ENCODE measurements around the gene TMEM87B.
"Not testable (repeated sequence)": the region's sequence is repeated elsewhere in the genome, so short reads cannot be mapped to it uniquely, and the experiment has no call there.

The TMEM87B gene

DNA sequence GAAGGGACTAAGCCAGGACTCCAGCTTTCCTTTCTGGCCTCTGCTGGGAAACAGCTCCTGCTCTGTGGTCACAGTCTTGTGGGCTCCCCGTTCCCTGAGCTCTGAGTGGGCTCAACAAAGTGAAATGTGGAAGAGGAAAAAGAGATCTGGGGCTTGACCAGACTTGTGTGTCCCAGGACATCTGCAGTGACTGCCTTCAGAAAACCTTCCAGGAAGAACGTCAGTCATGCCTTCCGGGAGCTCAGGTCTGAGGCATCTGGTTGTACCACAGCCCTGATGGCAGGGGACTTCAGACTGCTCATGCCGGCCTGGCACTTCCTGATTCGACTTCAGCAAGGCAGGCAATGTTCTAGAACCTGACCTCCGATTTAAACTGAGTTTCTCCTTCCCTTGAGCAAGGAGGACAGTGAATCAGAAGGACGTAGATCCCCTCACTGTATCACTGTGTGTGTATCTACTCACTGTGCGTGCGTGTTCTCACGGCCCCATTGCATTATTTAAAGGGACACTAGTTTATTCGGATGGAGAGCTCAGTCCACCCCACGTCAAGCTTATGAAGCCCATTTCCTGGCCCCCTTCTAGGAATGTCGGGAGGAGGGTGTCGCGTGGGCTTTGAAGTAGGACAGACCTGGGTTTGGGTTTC lies 82.6 kb downstream of the TMEM87B start:
- no peak for DNase-seq

DNA sequence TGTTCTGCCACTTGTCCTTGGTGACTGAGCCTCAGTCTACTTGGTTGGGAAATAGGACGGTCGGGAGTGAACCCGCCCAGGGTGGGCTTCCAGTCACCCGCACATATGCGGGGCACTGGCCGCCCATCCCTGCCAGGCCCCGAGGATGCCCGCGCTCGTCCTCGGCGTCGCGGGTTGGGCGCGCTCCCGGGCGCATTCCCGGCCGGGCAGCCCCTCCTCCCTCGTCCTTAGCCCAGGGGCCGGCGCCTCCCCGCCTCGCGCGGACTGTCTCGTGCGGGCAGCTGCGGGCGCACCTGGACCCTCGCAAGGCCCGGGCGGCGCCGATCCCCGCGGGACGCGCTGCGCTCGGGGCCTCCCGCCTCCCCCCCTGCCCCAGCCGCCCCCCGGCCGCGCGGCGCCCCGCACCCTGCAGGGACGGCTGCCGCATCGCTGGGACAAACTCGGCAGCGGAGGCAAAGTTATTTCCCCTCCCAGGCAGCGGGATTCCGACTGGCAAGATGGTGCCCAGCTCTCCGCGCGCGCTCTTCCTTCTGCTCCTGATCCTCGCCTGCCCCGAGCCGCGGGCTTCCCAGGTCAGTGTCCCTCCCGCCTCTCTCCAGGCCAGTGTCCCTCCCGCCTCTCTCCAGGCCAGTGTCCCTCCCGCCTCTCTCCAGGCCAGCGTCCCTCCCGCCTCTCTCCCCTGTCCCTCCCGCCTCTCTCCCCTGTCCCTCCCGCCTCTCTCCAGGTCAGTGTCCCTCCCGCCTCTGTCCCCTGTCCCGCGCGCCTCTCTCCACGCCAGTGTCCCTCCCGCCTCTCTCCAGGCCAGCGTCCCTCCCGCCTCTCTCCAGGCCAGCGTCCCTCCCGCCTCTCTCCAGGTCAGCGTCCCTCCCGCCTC lies 83.3 kb downstream of the TMEM87B start, which contains the start of gene FBLN7:
FBLN7 (plus strand) TSS at position 227 of the 874 bp plus-strand sequence; CDS start at position 498, 271 bp downstream.
- no peak for DNase-seq

DNA sequence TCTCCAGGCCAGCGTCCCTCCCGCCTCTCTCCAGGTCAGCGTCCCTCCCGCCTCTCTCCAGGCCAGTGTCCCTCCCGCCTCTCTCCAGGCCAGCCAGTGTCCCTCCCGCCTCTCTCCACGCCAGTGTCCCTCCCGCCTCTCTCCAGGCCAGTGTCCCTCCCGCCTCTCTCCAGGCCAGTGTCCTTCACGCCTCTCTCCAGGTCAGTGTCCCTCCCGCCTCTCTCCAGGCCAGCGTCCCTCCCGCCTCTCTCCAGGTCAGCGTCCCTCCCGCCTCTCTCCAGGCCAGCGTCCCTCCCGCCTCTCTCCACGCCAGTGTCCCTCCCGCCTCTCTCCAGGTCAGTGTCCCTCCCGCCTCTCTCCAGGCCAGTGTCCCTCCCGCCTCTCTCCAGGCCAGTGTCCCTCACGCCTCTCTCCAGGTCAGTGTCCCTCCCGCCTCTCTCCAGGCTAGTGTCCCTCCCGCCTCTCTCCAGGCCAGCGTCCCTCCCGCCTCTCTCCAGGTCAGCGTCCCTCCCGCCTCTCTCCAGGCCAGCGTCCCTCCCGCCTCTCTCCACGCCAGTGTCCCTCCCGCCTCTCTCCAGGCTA lies 84.1 kb downstream of the TMEM87B start:
- not testable (repeated sequence) for DNase-seq

DNA sequence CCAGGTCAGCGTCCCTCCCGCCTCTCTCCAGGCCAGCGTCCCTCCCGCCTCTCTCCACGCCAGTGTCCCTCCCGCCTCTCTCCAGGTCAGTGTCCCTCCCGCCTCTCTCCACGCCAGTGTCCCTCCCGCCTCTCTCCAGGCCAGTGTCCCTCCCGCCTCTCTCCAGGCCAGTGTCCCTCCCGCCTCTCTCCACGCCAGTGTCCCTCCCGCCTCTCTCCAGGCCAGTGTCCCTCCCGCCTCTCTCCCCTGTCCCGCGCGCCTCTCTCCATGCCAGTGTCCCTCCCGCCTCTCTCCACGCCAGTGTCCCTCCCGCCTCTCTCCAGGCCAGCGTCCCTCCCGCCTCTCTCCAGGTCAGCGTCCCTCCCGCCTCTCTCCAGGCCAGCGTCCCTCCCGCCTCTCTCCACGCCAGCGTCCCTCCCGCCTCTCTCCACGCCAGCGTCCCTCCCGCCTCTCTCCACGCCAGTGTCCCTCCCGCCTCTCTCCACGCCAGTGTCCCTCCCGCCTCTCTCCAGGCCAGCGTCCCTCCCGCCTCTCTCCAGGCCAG lies 84.7 kb downstream of the TMEM87B start:
- DNase-seq, result not testable (repeated sequence)

DNA sequence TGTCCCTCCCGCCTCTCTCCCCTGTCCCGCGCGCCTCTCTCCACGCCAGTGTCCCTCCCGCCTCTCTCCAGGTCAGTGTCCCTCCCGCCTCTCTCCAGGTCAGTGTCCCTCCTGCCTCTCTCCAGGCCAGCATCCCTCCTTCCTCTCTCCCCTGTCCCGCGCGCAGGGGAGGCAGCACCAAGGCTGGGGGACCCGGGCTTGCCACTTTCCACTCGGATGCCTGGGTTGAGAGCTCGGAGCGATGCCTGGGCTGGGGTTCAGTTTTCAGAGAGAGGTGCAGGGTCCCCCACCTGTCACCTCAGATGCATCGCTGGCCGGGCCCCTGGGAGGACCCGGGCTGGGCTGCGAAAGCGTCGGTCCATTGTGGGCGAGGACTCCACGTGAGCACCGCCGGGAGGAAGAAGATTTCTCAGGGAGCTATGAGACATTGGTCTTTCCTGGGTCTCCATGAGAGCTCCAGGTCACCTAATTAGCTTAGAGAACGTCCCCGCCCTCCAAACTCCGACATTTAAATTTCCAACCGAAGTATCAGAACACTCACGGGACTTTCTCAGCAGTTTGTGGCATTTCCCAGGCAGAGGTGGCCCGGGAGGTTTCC lies 85.2 kb downstream of the TMEM87B start:
- no peak for DNase-seq

DNA sequence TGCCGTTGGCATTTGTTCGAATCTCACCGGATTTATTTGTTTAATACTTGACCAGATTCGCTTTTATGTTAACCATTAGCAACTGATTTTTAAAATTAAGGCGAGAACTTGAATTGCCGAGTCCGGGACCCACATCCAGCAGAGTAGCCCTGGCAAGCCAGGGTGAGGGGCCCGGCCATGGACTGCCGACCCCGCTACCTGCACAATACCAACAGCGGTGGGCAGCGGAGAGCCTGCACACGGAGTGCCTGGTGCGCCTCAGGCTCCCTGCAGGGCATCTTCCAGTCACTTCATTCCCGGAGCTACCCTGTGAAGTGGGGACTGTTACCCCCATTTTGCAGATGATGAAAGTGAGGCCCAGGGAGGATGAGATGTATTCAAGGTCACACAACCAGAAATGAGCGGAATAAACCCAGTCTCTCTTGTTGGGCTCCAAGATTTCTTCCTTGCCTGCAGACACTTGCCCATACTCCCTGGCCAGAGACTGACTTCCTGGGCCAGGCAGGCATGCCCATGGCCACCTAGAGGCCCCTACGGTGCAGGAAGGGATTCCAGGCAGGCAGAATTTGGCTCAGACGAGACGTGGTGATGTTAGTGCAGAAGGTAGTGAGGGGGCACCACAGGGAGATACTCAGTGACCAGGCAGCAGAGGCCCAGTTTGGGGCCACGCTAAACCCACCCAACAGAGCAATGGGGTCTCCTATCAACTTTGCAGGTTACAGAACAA lies 86.0 kb downstream of the TMEM87B start:
- DNase-seq, result no peak

DNA sequence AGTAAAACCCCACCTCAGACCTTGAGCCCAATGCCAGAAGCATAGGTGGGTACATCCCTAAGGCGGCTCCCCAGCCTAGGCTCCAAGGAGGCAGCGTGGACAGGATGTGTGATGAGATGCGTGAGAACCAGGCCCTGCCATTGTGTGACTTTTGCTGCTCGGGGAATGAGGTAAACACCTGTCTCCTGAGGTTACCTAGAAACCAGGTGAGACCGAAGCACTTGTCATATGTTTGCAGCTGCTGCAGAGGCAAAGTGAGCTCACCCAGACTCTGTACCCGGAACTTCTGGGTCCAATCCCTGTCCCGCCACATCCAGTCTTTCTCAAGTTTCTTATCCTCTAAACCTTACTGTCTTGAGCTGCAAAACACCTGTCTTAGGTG lies 86.5 kb downstream of the TMEM87B start:
- DNase-seq, result no peak

DNA sequence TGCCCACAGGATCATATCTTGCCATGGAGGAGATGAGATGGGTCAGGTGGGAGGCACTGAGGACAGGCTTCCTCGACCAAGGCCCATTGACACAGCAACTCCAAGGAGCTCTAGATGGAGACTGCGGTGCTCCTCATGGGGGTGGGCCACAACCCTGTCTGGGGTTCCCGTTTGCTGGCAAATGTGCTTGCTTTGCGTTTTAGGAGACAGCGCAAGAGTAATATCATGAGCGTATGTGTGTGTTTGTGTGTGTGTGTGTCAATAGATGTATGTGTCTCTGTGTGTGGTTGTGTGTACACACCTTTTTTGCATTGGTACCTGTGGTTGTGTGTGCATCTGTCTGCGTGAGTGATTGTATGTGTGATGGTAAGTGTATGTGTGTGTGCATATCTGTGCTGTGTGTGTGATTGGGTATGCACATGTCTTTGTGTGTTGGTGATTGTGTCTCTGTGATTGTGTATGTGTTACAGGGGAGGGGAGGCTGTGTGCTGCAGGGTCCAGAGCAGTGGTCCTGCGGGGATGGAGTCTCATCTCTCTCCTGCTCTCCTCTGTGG lies 87.5 kb downstream of the TMEM87B start:
- DNase-seq, result no peak

DNA sequence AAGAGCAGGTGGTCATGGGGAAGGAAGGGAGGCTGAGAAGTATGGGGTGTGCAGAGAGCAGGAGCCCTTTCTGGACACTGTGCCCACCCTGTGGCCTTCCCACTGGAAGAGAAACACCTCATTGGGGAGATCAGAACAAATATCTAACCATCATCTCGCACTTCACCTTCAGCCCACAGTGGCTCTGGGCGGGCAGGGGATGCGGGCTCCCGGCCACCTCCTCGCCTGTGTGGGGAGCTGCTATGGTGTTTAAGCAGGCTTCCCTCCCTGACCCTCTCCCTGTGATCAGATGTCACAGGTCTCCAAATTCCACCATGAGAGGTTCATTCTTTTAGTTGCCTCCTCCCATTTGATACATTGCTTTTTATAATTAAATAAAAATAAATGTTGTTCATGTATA lies 88.1 kb downstream of the TMEM87B start:
- no peak for DNase-seq

DNA sequence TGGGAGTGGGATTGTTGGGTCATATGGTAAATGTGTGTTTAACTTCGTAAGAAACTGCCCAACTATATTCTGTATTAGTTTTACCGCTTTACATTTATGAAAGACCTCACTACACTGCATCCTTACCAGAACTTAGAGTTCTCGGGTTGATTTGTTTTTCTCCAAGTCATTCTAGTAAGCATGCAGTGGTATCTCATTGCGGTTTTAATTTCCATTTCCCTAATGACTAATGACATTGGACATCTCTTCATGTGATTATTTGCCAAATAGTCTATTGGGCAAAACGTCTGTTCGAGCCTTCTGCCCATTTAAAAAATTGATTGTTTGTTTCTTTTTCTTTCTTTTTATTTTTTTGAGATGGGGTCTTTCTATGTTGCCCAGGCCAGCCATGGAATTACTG lies 89.9 kb downstream of the TMEM87B start:
- no peak for DNase-seq

DNA sequence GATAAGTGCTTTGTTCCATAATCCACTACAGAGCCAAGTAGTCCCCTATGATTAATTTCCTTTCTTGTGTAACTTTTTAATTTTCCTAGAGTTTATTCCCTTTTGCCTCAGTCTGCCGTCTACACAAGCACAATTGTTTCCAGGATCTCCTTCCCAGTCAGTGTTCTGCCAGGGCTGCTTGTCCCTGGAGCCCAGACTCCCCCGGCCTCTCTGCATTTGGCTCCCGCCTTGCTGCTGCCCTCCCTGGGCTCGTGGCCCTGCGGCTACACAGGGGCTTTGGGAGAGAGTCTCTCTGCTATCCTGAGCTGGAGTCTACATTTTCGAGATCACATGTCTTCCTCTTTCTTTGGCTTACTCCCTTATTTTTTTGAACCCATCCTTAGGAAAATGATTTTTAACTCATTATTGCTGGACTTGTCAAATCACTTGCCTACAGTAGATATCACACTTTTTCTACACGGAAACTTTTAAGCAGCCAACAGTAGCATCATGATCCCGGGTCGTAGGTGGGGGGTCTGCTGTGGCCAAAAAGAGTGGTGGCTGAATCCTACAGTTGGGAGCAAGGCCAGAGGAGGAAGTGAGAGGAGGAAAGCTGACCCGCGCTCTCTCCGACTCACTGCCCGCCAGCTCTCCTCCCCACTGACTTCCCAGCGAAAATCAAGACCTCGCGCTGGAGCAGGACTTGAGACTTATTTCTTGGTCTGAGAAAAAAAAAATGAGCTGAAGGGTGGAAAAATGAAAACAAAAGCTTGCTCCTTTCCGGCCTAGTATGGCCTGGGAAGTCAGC lies 92.5 kb downstream of the TMEM87B start:
- no peak for DNase-seq

DNA sequence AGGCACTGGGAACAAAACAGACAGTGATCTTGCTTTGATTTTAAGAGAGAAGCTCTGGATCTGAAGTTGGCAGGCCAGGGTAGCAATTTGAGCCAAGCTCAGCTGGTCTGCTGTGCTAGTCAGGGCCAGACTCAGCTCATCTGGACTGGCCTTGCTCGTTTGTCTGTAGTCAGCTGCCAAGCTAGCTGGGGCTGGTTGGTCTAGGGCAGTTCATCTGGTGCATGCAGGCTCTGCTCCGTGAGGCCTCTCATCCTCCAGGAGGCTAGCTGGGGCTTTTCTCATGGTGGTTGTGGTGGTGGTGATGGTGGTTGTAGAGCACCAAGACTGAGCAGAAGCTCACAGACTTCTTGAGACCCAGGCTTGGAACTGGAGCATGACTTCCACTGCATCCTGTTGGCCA lies 93.4 kb downstream of the TMEM87B start:
- DNase-seq, result no peak

DNA sequence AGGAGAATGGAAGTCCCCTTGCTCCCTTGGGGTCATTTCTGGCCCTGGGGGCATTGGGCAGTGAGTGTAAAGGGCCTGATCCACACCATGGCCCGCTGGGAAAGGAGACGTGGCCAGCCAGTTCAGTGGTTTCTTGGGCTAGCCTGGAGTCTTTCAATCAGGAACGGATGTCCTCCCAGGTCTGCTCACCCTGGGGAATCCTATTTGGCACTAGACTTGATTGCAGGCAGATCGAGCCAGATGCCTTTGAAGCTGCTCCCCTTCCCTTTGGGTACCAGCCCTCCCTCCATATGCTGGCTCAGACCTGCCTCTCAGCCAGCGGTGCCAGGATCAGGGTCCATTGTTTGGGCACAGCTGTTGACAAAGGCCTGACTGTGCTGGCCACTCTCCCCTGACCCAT lies 94.1 kb downstream of the TMEM87B start:
- no peak for DNase-seq

DNA sequence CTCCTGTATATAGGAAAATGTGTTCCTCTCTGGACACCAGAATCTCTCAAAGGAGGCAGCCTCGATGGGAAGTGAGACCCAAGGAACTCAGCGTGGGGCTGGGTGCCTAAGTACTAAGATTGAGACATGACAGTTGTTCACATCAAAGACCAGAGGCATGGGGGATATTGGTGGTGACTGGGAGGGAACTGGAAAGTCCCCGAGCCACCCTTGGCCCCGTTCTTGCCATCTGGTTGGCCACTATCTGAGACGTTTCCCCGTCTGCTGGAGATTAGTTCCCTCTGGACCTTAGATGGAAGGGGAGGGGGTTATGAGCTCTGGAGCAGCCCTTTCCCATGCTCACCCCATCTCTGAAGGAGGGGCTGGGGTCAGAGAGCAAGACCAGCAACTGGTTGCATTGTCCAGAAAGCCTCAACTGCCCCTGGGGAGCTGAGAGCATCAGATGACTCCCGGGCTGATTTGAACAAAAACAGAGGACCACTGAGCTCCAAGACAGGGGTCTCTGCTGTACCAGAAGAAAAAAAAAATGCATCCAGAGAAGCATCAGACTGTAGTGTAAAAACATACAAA lies 94.9 kb downstream of the TMEM87B start:
- no peak for DNase-seq

DNA sequence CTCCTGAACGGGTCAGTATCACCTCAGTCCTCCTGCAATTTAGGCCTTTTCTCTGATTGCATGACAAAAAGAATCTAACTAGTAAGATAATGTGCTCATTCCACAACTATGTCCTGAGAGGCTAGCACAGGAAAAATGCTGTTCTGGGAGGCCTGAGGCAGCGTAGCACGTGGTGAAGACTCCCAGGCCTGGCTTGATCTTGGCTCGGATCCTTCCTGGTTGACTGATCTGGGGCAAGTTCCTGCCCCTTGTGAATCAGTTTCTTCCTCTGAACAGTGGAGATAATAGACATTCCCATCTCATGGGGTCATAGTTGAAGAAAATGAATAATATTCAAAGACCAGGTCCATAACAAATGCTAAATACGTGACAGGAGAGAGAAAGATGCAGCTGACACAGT lies 95.4 kb downstream of the TMEM87B start:
- no peak for DNase-seq

DNA sequence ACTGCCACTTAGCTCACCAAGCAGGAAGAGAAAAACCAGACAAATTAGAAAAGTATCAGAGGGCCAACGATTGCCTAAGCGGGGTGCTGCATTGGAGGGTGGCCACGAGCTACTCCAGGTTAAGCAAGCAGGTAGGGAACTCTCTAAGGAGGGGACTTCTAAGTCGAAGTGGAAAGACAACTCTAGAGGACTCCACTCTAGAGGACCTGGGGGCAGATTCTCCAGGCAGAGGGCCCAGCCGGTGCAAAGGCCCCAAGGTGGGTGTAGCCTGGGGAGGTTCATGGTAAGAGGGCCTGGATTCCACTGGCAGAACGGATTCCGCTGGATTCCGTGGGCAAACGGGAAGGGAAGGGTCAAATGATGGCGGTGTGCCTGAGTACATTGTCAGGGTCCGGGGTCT lies 95.8 kb downstream of the TMEM87B start:
- no peak for DNase-seq

DNA sequence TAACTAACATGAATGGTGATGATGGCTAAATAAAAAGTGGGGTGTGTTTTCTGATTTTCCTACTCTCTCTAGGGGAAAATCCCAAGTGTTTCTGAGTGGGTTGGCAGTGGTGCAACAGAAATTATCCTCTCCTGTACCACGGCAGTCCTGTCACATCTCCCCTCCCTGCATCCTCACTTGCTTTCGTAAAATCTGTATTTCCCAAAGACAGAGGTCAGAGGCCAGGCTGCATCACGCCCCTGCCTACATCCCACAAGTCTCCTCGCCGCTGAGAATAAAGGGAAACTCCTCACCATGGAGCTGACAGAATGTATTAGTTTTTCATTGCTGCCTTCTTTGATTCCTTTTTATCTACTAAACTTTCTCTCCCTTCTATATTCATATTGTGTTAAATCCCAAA lies 96.2 kb downstream of the TMEM87B start:
- no peak for DNase-seq

DNA sequence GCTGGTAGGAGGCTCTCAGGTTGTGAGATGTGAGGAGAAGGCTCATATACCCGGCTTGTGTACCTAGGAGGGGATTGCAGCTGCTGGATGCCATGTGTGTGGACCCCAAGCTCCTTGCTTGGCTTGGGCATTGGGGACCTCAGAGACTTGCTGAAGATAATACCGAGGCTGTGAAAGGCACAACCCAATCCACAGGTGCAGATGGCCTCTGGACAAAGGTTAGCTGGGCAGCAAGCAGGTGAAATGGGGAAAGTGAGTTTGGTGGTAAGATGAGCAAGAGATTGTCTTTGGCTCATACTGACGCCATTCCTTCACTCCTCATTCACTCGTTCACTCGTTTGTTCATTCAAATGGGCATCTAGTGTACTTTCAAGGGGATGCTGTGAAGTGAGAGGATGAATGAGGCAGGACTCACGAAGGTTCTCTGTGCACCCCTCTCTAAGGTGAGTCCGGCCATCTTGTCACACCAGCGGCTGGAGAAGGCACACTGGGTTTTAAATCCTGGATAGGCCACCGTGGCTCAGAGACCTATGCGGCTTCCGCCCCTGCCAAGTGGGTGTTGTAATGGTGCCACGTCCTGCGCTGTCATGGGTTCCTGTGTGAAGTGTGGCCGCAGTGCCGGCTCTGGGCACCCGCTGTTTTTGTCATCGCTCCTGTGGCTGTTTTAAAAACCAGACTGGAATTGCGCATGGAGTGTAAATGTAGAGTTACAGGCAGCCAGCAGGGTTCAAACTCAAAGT lies 96.8 kb downstream of the TMEM87B start:
- DNase-seq, result no peak

DNA sequence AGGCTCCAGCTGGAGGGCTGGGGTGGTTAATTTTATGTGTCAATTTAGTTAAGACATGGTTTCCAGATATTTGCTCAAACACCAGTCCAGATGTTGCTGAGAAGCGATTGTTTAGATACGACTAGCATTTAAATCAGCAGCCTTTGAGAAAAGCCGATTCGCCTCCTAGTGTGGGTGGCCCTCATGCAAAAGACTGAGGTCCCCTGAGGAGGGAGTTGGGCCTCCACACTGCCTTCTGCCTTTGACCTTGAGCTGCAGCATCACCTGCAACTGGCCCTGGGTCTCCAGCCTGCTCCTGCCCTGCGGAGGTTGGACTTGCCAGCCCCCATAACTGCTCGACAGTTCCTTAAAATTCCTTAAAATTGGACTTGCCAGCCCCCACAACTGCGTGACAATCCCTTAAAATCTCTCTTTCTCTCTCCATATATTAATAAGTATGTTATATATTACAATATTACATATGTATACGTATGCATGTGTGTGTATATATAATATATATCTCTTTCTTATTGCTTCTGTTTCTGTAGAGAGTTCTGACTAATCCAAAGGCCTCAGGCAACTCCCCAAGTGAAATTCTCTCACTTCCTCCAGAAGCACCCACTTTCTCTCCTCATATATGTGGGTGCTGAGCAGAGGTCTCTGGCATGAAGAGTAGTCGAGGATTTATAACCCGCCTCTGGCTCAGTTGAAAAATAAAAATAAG lies 97.6 kb downstream of the TMEM87B start:
- no peak for DNase-seq

DNA sequence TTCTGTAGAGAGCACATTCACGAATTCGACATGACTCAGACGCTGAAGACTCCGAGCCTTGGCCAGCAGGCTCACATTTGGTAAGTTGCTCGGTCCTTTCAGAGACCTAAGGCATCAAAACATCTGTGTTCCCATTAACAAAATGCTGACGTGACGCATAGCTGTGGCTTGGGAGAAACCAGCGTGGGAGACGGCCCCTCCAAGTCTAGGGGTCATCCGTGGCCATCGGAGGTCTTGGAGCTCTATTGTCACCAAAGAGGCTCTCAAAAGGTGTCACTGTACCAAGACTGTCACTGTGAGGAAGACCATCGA lies 98.1 kb downstream of the TMEM87B start:
- no peak for DNase-seq

Measured in SW 1271 (cell line).